SHP77 (cell line): Measurements from ENCODE around the gene ANKRD17.

Experiments
- DNase-seq, 2 experiments: peaks; one replicate each; lab custom pipeline; 2025; lab: John Stamatoyannopoulos, UW

The ANKRD17 gene

DNA sequence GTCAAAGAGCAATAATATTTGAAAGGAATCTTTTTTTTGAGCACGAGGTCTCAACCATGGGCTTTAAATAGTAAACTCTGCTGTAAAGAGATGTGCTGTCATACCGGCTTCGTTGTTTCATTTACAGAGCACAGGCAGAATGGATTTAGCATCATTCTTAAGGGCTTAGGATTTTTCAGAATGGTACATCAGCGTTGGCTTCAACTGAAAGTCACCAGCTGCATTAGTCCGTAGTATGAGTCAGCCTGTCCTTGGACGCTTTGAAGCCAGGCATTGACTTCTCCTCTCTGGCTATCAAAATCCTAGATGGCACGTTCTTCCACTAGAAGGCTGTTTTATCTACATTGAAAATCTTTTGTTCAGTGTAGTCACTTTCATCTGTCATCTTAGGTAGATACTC is 212.7 kb downstream of the ANKRD17 start:
- DNase-seq, result no peak

- DNase-seq, result no peak
These were observed 221.5 kb downstream of the ANKRD17 start for GRCh38 chr4:73037057-73037456.

GRCh38 chr4:73036123-73036522 is 222.5 kb downstream of the ANKRD17 start:
- DNase-seq, result no peak

- DNase-seq, result no peak
These were observed 223.7 kb downstream of the ANKRD17 start for GRCh38 chr4:73034896-73035295.

- DNase-seq, result no peak
These were observed 230.0 kb downstream of the ANKRD17 start for GRCh38 chr4:73028621-73029020.
